ENCODE results near the gene IQCC.

The IQCC gene

DNA sequence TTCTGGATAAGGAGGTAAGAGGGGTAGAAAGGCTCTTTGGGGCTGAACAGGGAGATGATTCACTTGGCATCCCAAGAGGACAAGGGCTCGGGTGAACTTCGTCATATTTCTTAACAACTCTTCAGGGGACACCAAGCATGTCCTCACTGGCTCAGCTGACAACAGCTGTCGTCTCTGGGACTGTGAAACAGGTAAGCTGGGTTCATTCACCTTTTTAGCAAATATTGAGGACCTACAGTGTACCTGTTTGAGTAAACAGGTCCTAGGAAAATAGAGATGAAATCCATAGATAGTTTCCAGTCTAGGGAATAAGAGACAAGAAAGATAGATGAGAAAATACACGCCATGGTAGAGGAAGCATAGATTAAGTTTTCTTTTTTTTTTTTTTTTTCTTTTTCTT, 18.8 kb downstream of the IQCC start:
- no peak for DNase-seq

DNA sequence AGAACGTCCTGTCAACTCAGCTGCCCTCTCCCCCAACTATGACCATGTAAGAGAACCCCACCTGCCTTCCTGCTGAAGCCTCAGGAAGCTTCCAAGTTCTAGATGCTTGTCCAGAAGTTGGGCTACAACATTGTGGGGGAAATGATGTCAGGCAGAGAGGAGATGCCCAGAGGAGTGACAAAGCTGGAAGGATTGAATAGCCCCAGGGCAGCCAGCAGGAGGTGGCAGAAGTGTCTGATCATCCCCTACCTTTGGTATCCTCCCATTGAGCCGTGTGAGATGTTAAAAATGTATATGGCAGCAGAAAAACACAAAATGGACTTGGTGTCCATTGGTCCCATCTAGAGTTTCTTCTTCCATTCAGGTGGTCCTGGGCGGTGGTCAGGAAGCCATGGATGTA, 23.3 kb downstream of the IQCC start:
- DNase-seq: no peak

DNA sequence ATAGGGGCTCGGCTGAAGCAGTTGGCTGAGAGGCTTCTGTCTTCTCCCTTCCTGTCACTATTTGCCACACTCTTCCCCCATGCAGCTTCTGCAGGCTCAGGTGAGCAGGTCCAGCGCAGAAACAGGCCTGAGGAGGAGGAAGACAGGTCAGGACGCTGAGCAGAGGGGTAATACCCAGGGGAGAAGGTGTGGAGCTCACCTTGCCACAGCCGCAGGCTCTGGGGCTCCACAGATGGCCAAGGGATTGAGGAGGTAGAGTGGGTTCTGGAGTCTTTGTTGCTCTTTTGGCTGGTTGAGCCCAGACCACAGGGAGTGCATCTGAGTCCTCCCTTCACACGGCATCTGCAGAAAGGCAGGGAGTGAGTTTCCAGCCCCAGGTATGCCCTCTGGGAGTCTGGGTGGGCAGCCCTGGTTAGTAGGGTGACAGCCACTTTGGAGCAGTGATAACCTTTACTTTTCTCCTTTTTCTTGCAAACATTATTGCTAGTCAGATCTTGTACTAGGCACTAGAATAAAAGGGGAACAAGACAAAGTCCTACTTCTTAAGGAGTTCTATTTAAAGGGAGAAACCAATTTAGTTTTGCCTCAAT, 26.5 kb downstream of the IQCC start:
- DNase-seq: no peak

DNA sequence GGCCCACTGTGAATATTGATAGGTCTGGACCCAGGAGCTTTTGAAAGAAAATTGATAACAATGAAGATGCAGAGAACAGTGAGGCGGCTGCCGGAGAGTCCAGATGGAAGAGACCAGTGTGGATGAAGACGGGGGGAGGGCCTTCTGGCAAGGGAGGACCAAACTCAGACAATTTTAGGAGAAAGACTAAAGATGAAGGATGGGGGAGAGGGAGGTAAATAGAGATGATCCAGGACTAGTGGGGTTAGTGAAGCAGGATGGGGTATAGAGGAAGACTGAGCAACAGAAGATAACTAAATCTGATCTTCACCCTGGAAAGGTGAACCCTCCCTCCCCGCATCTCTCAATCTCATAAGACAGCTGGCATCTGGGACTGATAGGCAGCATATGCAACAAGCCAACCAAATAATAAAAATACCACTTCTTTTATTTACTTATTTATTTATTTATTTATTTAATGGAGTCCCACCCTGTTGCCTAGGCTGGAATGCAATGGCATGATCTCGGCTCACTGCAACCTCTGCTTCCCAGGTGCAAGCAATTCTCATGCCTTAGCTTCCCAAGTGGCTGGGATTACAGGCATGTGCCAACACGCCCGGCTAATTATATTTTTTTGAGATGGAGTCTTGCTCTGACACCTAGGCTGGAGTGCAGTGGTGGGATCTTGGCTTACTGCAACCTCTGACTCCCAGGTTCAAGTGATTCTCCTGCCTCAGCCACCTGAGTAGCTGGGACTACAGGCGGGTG, 27.3 kb downstream of the IQCC start:
- no peak for DNase-seq

DNA sequence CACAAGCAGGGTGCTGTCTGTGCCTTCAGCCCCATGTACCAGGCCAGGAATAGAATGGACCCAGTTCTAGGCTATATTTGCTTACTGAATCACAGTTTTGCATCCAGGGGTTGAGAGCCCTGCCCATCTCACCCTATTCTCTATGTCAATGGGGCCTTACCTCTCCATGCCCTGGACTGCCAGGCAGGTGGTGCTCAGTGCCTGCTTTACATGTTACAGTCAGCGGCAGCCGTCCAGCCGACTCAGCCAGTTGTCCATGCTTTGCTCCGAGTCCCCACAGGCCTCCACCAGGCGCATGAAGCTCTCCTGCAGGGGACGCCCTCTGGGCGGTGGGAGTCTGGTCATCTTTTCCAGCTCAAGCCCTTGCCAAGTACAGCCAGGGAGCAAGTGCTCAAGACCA, 29.3 kb downstream of the IQCC start:
- DNase-seq: no peak

DNA sequence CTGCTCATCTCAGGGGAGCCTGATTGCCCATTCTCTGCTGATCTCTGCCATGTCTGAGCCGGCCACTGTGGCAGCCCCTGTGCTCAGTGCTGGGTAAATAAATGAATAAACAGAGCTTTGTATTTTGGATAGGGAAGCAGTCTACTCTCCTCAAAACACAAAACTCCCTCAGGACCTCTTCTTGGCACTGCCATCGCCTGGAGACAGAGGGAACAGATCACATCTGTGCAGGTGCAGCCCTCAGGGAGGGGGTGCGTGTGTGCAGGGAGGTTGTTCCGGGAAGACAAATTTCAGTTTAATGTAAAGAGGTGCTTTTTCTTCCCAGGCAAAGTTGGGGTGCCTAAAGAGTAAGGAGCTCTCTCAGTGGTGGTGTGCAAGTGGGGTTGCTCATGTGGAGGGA, 33.9 kb downstream of the IQCC start:
- no peak for DNase-seq

DNA sequence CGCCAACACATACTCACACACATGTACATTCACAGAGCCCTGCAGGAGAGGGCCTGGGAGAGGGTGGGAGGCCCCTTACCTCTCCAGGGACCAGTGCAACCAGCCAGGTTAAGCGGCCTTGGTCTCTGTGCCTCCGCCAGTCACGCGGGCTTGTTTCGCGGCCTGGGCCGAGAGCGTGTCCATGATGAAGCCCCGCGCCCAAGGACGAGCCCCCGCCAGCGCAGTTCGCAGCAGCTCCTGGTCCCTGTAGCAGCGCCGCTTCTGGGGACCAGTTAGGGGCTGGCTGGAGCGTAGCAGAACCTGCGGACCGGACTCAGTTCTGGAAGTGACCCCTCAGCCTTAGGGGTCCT, 34.3 kb downstream of the IQCC start:
- DNase-seq: no peak

DNA sequence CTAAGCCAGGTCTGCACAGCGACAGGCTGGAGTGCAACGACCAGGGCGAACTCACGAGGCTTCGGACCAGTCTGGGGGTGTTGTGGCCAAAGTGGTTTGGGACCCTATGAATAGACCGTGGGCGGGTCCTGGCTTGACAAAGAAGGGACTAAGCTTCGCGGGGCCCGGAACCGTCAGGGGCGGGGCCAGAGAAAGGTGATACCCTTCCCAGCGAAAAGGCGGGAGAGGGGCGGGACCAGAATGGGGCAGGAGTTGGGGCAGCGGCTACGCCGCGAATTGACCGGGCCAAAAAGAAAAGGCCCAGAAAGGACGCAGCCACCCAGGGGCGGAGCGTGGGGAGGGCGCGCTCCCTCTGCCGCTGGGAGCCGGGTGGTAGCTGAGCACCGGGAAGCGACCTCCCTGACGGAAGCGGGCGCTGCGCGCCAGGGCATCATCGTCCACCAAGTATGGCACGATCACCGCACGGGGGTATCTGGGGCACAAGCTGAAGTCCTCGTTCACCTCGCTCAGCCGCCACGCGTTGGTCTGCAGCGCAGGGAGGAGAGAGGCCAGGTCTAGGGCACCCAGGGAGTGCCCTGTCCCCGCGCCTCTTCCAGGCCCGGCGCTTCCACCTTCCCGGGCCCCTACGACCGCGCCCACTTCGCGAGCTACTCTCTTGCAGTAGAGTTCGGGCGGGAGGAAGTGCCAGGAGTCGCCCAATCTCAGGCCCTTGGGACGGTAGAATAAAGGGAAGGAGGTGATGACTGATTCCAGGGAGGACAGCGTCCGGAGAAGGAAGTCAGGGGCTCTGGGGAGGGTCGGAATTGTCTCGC, 34.9 kb downstream of the IQCC start:
- peak; percentile 42 to 51 for DNase-seq

DNA sequence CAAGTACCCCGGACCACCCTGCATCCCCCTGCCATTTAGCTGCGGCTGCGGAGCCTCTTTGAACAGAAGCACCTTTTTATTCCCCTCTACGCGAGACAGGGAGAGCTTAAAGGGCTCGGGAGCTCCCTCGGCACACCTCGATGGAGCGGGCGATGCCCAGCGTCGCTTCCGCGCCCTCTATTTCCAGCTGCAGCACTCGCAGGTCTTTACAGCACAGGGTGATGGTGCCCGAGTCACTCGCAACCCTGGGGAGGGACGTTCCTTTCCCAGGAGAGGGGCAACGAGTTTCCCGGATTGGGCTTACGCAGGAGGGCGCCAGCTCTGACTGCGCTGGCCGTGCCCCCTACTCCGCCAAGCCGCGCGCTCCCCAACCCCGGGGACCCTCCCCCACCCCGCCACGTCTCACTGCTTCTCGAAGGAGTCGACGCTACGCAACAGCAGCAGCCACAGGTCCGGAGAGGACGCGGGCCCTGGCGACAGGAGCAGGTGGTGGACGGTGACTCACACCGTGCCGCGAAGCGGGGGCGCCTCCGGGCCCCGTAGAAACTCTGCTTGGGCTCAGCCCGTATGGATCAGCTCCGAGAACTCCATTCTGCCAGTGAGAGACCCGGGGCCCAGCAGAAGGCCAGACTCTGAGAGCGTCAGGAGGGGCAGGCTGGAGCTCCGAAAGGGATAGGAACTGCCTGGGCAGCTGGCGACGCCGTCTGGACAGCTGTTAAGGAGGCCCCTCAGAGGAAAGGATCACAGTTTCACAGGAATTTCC, 35.7 kb downstream of the IQCC start:
- DNase-seq: peak in 1 of 2 donors; percentile 5

DNA sequence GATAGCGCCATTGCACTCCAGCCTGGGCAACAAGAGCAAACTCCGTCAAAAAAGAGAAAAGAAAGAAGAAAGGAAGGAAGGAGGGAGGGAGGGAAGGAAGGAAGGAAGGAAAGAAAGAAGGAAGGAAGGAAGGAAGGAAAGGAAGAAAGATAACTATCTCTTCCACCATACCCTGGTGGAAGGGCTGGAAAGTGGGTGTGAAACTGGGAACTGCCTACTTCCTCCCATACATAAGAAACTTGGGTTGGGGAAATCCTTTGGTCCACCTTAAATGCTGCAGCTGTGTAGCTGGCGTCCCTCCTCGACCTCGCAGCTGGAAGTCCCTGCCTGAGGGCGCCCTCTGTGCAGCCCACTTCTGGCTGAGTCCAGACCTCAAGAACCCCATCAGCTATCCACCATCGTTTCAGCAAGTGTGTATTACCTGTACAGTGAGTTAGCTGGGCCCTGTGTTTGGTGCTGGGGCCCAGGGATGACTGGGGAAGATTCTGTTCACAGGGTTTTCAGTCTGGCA, 36.9 kb downstream of the IQCC start:
- peak; percentile 46 to 51 for DNase-seq

DNA sequence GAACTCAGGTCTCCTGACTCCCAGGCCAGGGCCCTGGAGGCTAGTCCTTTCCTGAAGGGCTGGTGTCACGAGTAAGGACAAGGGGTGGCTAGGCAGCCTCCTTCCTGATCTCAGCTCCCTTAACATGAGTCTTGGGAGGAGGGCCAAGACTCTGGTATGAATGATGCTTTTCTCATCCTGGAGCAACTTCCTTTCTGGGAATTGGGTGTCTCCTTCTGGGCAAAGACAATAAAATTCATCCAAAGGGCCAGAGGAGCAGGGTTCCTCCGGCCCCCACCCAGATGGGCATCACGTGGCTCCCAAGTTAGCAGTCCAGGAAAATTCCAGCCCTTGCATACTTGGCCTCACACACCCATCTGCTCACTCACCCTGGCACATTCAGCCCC, 41.4 kb downstream of the IQCC start, which contains the start of gene FAM167B:
FAM167B (plus strand) TSS at position 335 of the 386 bp plus-strand sequence. CDS start 200 bp downstream, outside the sequence.
- DNase-seq: no peak

DNA sequence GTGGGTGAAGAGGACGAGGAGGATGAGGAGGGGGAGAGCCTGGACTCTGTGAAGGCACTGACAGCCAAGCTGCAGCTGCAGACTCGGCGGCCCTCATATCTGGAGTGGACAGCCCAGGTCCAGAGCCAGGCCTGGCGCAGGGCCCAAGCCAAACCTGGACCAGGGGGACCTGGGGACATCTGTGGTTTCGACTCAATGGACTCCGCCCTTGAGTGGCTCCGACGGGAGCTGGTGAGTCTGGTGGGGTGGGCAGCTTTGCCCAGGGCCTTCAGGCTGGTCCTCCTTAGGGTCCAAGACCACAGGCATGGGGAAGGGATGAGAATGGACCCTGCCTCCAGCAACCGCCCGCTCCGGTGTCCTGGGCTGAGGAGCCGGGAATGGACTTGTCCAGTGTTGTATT, 42.0 kb downstream of the IQCC start:
- DNase-seq: no peak

DNA sequence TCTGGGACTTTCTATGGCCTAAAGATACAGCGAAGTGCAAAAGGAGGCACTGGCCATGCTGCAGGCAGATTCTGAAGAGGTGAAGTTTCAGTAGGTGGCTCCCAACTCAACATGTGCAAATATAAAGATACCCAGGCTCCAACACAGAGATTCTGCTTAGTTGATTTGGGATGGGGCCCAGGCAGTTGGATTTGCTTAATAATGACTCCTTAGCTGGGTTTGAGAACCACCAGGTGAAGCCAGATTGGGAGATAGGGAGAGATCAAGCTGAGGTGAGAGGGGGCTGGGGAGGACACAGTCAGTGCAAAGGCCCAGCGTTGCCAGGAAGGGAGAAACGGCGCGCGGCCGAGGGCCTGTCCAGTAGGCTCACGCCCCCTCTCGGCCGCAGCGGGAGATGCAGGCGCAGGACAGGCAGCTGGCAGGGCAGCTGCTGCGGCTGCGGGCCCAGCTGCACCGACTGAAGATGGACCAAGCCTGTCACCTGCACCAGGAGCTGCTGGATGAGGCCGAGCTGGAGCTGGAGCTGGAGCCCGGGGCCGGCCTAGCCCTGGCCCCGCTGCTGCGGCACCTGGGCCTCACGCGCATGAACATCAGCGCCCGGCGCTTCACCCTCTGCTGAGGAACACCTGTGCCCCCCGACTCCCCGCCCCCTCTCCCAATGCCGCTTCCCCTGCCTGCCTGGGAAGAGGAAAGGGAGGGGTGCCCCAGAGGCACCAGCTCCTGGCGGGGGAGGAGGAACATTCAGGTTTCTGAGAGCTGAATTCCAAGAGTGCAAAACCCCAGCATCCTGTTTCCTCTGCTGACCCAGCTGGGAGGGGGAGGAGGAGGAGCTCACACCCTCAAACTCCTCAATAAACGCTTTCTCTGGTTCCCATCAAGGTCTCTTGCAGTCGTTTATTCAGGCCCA, 42.8 kb downstream of the IQCC start:
- peak; percentile 54 to 83 for DNase-seq

DNA sequence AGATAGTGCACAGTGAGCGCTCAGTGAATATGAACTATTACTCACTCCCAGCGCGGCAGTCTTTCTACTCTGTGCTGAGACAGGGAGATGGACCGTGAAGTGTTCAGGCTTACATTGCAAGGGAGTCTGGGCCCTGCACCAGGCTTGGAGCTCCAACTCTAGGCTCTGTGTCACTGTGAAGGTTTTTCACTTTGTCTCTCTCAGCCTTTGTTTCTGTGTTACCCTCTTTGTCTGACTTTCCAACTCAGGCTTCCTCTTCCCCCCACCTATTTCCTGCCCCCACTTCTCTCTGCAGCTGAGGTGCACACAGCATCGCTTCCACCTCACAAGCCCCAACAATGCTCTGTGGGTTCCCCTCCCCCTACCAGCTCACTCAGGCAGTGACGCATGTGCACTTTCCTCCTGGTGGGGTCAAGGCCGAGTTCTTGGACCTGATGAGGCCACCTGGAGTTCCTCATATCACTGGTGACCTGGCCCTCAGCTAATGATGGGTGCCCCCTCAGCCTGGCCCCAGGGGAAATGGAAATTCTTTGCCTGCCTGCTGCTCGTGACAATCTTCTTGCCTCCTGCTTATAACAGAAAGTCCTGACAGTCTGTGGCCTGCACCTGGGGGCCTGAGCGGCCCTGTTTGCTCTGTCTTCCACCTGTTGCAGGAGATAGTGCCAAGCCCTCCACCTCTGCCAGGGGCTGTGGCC, 44.5 kb downstream of the IQCC start:
- no peak for DNase-seq

DNA sequence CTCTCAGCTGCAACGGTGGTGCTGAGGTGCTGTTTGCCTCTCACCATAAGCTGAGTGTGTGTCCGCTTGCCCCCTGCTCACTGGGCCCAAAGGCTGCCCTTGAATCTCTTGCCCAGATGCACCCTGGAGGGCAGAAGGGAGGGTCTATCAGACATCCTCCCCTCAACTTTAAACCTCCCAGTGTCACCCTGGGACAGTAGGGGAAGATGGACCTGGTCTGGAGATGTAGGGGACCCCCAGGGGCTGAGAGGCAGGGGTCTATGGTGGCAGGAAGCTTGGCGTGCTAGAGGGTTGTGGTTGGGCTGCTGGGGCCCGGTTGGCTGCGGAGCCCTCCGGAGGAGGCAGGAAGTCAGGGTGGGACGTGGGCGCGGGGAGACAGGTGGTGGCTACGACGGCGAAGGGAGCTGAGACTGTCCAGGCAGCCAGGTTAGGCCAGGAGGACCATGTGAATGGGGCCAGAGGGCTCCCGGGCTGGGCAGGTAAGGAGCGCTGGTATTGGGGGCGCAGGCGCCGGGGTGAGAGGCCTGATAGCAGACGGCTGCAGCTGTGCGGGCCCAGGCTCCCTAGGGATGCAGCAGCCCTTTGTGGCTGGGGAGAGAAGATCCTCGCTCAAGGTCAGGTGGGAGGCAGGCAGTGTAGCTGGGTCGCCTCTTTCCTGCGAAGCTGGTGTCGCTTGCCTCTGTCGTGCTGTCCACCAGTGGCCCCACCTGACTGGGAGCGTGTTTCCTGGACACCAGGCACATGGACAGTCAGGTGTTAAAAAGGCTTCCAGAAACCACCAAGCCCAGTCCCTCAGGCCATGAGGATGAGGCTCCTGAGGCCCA, 45.6 kb downstream of the IQCC start, which contains the start of gene LCK:
LCK (plus strand) TSS at position 373 of the 824 bp plus-strand sequence. CDS start 23,065 bp downstream, outside the sequence.
- no peak for DNase-seq

DNA sequence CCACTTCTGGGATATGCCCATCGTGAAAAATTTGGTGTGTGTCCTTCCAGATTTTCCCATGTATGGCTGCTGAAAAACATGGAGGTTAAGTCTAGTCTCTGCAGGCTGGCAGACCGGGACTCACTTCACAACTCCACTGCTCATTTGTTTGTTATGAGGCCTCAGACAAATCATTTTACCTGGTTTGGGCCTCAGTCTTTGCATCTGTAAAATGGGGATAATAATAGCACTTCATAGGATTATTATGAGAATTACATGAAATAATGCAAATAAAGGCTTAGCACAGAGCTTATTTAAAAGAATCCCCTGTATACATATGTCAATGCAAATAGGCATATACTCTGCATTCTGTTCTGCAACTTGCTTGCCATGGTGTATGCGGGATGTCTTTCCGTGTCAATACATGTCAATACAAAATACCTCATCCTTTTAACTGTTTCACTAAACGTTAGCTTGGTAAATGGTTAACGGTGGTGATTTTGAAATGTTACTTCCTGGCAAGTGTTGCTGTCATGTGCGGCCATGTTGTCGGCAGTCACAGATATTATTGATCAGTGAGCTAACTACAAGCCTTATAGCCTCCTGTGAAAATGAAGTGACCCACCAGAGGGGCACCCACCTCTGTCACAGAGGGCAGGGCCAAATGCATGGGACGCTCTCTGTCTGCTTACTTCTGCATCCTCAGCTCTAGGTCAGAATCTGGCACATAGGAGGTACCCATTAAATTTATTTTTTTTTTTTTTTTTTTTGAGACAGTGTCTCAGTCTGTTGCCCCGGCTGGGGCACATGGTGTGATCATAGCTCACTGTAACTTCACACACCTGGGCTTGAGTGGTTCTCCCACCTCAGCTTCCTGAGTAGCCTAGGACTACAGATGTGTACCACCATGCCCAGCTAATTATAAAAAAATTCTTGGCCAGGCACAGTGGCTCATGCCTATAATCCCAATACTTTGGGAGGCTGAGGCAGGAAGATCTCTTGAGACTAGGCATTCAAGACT, 49.9 kb downstream of the IQCC start:
- no peak for DNase-seq

DNA sequence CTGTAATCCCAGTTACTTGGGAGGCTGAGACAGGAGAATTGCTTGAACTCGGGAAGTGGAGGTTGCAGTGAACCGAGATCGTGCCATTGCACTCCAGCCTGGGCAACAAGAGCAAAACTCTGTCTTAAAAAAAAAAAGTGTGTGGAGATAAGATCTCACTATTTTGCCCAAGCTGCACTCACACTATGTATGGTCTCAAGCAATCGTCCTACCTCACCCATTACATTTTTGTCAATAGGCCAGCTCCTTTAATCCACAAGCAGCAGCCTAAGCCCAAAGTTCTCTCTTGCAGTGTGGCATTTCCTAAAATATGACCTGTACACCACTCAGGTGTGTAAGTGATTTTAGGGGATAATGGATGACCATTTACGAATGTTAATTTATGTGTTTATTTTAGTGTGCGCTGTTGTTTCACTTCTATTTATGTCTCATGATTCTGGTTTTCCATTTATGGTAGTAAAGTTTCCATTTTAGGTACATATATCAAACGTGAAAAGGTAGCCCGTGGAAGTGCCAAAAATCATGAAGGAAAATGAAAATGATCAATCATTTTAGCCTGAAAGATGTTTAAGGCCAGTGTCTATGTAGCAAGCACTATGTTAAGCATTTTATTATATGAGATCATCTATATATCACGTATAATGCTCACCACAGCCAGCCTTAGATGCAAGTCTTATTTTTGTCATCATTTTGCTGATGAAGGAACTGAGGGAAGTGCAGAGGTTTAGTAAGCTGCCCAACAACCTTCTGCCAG, 51.2 kb downstream of the IQCC start:
- no peak for DNase-seq

DNA sequence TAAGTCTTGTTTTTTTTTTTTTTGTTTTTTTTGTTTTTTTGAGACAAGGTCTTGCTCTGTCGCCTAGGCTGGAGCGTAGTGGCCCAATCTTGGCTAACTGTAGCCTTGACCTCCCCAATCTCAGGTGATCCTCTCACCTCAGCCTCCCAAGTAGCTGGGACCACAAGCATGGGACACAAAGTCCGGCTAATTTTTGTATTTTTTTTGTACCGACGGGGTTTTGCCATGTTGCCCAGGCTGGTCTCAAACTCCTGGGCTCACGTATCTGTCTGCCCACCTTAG, 51.7 kb downstream of the IQCC start:
- DNase-seq: no peak
